Skeletal muscle tissue (tissue), 4 donors: ENCODE data around the gene RNASE4. TPM values are rescaled to one million over a fixed set of nuclear protein-coding genes. Genes with fewer than 3 reads are reported as not detected.
"Not testable (repeated sequence)": the region's sequence is repeated elsewhere in the genome, so short reads cannot be mapped to it uniquely, and the experiment has no call there.

Source experiments
- H3K27ac ChIP-seq: one replicate; pipeline ENCODE4 v1.7.0; 2013; ENCODE audit warnings: mild to moderate bottlenecking, low read depth, low read length, inconsistent platforms
- H3K27me3 ChIP-seq, 3 donors: one replicate each; pipeline ENCODE4 v1.7.0; 2013; ENCODE audit warnings: low read length in 3 of 3; ENCODE audit not compliant: control insufficient read depth in 3 of 3, insufficient read depth in 3 of 3
- H3K36me3 ChIP-seq, 3 donors: one replicate each; pipeline ENCODE4 v1.7.0; 2013; ENCODE audit warnings: low read length in 3 of 3; ENCODE audit not compliant: control insufficient read depth in 3 of 3, insufficient read depth in 3 of 3
- H3K4me1 ChIP-seq, 3 donors: one replicate each; pipeline ENCODE4 v1.7.0; 2013; ENCODE audit warnings: low read length in 3 of 3, mild to moderate bottlenecking in 3 of 3; ENCODE audit not compliant: control insufficient read depth in 3 of 3, insufficient read depth in 3 of 3
- H3K4me3 ChIP-seq, 3 donors: one replicate each; pipeline ENCODE4 v1.7.0; 2013; ENCODE audit warnings: low read length in 3 of 3
- H3K9ac ChIP-seq, 3 donors: one replicate each; pipeline ENCODE4 v1.7.0; 2013; ENCODE audit warnings: low read length in 3 of 3, mild to moderate bottlenecking in 3 of 3, moderate library complexity in 2 of 3, low read depth in 1 of 3
- H3K9me3 ChIP-seq, 3 donors: one replicate each; pipeline ENCODE4 v1.7.0; 2013; ENCODE audit warnings: low read length in 3 of 3; ENCODE audit not compliant: control insufficient read depth in 3 of 3
- total RNA-seq: library from RNA; depleted of rRNA; stranded (reverse); fragments of >200 nt; gene quantifications from one replicate; pipeline ENCODE4 v1.2.3, GENCODE V29; 2014
- donor health status: Osteomylitis.

Gene RNASE4
- total RNA-seq, 1 donor from 2014 or later, result 17.7 TPM

DNA sequence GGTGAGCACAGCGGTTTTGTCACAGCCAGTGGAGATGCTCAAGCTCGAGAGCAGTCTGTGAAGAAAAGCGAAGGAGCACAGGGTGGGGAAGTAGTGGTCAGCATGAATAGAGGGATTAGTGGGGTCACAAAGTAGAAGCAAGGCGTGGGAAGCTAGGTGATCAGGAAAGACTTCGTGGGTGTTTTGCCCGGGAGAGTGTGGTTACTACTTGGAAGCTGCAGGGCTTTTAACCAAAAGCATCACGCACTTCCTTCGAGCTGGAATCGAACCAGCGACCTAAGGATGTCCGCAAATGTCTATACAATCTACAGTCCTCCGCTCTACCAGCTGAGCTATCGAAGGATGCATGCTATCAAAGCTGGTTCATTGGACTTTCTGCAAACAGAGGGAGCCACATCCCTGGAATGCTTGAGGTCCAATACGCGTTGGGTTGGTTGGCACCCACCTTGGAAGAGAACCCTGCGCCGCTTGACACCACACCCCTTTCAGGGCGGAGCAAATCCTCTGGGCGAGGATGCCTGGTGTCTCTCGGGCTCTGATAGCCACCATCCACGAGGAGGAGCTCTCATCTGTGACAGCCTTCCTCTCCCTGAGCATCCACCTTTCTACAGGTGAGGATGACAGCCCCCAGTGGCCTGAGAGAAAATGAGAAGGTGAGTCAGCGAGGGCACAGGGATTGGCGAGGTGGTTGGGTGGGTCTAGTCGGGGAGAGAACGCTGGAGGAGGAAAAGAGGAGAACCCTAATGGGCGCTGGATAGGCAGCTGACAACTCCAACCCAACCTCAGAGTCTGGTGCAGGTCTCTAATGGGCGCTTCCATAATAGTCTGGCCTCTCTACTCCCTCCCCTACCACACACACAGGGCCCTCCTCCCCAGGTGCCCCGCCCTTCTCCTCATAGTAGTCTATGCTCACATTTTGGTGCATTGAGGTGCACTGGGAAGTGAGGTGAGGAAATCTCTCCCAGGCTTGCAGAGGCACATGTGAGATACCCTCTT, 26.8 kb upstream of the RNASE4 start:
- Histone ChIP-seq H3K27me3 (peaks cover 80 to 89% (median 81%) of the 10 kb centered on the region in 3 donors), H3K27ac (no peak overlapping the region), H3K4me3 (no peak overlapping the region), H3K9ac (no peak overlapping the region), H3K4me1 (no peaks in the 10 kb centered on the region), H3K36me3 (no peaks in the 10 kb centered on the region), H3K9me3 (no peaks in the 10 kb centered on the region)

DNA sequence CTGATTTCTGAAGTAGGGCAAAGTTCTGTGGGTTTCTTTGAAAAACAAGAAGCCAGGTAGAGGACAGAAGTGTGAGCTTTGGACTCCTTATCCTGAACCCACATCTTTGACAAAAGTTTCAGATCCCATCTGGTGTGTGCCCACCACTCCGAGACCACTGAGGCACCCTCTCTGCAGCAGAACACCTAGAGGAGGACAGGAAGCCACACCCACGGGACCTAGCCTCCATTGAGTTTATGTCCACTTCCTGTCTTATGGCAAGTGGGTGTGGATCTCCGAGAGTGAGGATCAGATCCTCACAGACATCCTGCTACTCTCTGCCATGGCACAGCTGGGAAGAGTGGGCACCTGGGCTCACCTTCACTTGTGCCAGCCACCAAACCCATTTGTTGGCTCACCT, 26.1 kb upstream of the RNASE4 start:
- H3K4me3 ChIP-seq, result no peak overlapping the region
- H3K9ac ChIP-seq, result no peak overlapping the region
- H3K27ac ChIP-seq, result no peak overlapping the region
- no peaks in the 10 kb centered on the region for H3K36me3 ChIP-seq
- H3K9me3 ChIP-seq, result no peaks in the 10 kb centered on the region
- peaks cover under 1 to 2% (median 1%) of the 10 kb centered on the region in 3 donors for H3K4me1 ChIP-seq
- H3K27me3 ChIP-seq, result peaks cover 79 to 90% (median 80%) of the 10 kb centered on the region in 3 donors

DNA sequence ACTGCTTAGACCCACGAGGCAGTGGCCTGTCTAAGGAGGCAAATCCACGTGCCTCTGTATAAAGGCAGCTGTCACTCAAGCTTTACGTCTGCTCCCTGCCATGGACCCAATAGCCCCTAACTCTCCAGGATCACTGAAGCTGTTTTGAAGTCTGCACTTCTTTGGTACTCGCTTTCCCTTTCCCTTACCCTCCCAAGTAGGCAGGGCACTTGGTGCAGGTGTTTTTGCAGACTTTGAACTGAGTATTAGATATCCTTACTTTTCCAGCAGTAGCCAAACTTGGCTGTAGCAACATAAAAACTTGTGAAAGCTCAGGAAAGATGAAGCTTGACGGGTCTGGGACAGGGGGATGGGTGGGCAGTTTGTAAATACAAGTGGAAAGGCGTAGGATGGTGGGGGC, 25.0 kb upstream of the RNASE4 start:
- Histone ChIP-seq H3K4me1 (peaks cover 4 to 8% (median 5%) of the 10 kb centered on the region in 3 donors), H3K9me3 (no peaks in the 10 kb centered on the region), H3K4me3 (no peak overlapping the region), H3K36me3 (no peaks in the 10 kb centered on the region), H3K9ac (no peak overlapping the region), H3K27me3 (peaks cover 76 to 90% (median 77%) of the 10 kb centered on the region in 3 donors), H3K27ac (no peak overlapping the region)

DNA sequence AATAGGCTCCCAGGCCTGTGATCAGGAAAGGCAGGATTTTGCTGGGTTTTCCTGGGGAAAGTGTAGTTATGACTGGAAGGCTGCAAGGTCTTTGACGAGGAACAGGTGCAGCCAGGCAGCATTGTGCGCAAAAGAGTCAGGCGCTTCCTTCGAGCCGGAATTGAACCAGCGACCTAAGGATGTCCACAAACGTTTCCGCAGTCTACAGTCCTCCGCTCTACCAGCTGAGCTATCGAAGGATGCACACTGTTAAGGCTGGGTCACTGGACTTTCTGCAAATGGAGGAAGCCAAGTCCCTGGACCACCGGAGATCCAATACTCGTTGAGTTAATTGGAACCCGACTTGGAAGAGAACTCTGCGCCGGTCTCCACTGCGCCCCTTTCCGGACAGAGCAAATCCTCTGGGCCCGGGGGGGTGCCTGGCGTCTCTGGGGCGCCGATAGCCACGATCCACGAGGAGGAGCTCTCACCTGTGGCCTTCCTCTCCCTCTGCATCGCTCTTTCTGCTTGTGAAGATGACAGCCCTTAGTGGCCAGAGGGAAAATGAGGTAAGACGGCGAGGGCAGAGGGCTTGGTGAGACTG, 24.5 kb upstream of the RNASE4 start:
- H3K36me3 ChIP-seq, result no peaks in the 10 kb centered on the region
- no peak overlapping the region for H3K9ac ChIP-seq
- H3K27me3 ChIP-seq, result peaks cover 81 to 96% (median 83%) of the 10 kb centered on the region in 3 donors
- H3K4me3 ChIP-seq, result no peak overlapping the region
- peaks cover 4 to 8% (median 5%) of the 10 kb centered on the region in 3 donors for H3K4me1 ChIP-seq
- no peak overlapping the region for H3K27ac ChIP-seq
- no peaks in the 10 kb centered on the region for H3K9me3 ChIP-seq

DNA sequence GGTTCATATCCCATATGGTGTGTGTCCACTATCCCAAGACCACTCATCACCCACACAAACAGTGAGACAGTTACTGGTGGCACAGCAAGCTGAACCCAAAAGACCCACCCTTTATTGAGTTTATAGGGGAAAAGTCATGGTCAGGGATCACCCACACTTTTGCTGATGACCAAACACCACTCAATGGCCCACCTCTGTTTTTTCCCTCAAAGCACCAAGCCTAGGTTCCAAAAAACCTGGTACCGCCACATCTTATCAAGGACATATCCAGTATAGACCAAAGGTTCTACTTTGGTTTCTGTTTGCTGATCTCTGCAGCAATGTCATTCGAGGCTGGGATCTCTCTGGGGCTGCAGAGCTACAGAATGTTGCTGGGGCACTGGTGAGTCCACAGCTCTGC, 23.2 kb upstream of the RNASE4 start:
- H3K4me3 ChIP-seq, result no peak overlapping the region
- peaks cover 75 to 86% (median 77%) of the 10 kb centered on the region in 3 donors for H3K27me3 ChIP-seq
- H3K4me1 ChIP-seq, result peaks cover 4 to 8% (median 5%) of the 10 kb centered on the region in 3 donors
- H3K9me3 ChIP-seq, result no peaks in the 10 kb centered on the region
- no peaks in the 10 kb centered on the region for H3K36me3 ChIP-seq
- no peak overlapping the region for H3K27ac ChIP-seq
- H3K9ac ChIP-seq, result no peak overlapping the region

DNA sequence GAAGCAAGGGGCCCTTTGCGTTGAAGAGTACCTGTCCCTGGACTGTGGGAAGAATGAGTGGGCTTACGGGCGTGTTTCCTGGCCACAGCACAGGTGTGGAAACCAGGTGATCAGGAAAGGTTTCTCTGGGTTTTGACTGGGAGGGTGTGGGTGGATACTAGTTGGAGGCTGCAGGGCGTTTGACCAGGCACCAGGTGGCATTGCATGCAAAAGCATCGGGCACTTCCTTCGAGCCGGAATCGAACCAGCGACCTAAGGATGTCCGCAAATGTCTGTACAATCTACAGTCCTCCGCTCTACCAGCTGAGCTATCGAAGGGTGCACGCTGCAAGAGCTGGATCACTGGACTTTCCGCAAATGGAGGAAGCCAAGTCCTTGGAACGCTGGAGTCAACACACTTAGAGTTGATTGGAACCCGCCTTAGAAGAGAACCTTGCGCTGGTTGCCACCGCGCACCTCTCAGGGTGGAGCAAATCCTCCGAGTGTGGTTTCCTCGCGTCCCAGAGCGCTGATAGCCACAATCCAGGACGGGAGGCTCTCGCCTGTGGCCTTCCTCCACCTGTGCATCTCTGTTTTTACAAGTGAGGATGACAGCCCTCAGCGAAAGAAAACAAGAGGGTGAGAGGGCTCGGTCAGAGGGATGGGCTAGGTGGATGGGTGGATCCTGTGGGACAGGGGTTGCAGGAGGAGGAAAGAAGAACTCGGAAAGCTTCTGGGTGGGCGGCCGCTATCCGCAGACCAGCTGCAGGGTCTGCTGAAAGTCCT, 21.2 kb upstream of the RNASE4 start:
- Histone ChIP-seq H3K36me3 (no peaks in the 10 kb centered on the region), H3K9ac (peak overlapping the region in 1 of 3 donors; percentile 4), H3K4me1 (peaks cover 4 to 8% (median 5%) of the 10 kb centered on the region in 3 donors), H3K27me3 (peaks cover 63 to 75% (median 66%) of the 10 kb centered on the region in 3 donors), H3K4me3 (peak overlapping the region in 2 of 3 donors; percentile 31 to 49), H3K27ac (no peak overlapping the region), H3K9me3 (no peaks in the 10 kb centered on the region)

DNA sequence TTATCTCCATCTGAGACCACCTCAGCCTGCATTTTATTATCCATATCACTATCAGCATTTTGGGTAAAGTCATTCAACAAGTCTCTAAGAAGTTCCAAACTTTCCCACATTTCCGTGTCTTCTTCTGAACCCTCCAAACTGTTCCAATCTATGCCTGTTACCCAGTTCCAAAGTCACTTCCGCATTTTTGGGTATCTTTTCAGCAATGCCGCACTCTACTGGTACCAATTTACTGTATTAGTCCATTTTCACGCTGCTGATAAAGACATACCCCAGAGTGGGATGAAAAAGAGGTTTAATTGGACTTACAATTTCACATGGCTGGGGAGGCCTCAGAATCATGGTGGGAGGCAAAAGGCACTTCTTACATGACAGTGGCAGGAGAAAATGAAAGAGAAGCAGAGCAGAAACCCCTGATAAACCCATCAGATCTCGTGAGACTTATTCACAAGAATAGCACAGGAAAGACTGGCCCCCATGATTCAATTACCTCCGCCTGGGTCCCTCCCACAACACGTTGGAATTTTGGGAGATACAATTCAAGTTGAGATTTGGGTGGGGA, 17.9 kb upstream of the RNASE4 start:
- not testable (repeated sequence) for H3K4me1 ChIP-seq, H3K9ac ChIP-seq
- peaks cover 36 to 52% (median 38%) of the 10 kb centered on the region in 3 donors for H3K27me3 ChIP-seq

DNA sequence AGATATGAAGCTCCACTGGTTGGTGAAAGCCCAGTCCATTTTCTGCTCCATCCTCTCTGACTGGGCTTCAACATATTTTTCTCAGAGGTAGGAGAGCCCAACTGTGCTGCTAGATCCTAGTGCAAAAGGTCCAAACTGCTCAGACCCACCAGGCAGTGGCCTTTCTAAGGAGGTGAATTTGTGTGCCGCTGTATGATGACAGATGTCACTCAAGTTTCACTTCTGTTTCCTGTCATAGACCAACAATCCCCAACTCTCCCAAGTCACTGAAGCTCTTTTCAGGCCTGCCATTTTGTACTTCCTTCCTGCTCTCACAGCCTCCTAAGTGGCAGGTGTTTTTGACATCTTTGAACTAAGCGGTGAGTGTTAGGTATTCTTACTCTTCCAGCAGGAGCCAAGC, 16.4 kb upstream of the RNASE4 start:
- Histone ChIP-seq H3K27me3 (peaks cover 26 to 38% (median 30%) of the 10 kb centered on the region in 3 donors), H3K27ac (no peak overlapping the region)

More for the DNA sequence above, 17.9 kb upstream of the RNASE4 start:
- H3K27ac ChIP-seq, H3K4me3 ChIP-seq, H3K9me3 ChIP-seq, H3K36me3 ChIP-seq: not testable (repeated sequence)

DNA sequence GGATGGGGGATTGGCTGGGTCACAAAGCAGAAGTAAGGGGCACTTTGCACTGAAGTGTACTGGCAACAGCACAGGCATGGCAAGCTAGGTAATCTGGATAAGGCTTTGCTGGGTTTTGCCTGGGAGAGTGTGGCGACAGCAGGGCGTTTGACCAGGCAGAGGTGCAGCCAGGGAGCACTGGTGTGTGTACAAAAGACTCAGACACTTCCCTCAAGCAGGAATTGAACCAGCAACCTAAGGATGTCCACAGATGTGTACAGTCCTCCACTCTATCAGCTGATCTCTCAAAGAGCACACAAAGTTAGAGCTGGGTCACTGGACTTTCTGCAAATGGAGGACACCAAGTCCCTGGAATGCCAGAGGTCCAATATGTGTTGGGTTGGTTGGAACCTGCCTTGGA, 15.4 kb upstream of the RNASE4 start:
- Histone ChIP-seq H3K9ac (no peak overlapping the region), H3K4me3 (no peak overlapping the region), H3K36me3 (no peaks in the 10 kb centered on the region), H3K27me3 (peaks cover 16 to 32% (median 20%) of the 10 kb centered on the region in 3 donors), H3K9me3 (no peaks in the 10 kb centered on the region), H3K4me1 (no peaks in the 10 kb centered on the region), H3K27ac (no peak overlapping the region)

More for the DNA sequence above, 16.4 kb upstream of the RNASE4 start:
- no peaks in the 10 kb centered on the region for H3K36me3 ChIP-seq
- H3K4me3 ChIP-seq, result no peak overlapping the region
- H3K9me3 ChIP-seq, result no peaks in the 10 kb centered on the region
- peaks cover 4 to 8% (median 5%) of the 10 kb centered on the region in 3 donors for H3K4me1 ChIP-seq
- no peak overlapping the region for H3K9ac ChIP-seq
